ENCODE results near the gene C5.

- TF ChIP-seq CTCF (IDR thresholded peaks at IDR 0.05; ENCODE audit: insufficient read depth, low read length), result no peak
- TF ChIP-seq POLR2AphosphoS5 (IDR thresholded peaks at IDR 0.05; ENCODE audit: low read depth), result no peak
- TF ChIP-seq, protein P1, sequence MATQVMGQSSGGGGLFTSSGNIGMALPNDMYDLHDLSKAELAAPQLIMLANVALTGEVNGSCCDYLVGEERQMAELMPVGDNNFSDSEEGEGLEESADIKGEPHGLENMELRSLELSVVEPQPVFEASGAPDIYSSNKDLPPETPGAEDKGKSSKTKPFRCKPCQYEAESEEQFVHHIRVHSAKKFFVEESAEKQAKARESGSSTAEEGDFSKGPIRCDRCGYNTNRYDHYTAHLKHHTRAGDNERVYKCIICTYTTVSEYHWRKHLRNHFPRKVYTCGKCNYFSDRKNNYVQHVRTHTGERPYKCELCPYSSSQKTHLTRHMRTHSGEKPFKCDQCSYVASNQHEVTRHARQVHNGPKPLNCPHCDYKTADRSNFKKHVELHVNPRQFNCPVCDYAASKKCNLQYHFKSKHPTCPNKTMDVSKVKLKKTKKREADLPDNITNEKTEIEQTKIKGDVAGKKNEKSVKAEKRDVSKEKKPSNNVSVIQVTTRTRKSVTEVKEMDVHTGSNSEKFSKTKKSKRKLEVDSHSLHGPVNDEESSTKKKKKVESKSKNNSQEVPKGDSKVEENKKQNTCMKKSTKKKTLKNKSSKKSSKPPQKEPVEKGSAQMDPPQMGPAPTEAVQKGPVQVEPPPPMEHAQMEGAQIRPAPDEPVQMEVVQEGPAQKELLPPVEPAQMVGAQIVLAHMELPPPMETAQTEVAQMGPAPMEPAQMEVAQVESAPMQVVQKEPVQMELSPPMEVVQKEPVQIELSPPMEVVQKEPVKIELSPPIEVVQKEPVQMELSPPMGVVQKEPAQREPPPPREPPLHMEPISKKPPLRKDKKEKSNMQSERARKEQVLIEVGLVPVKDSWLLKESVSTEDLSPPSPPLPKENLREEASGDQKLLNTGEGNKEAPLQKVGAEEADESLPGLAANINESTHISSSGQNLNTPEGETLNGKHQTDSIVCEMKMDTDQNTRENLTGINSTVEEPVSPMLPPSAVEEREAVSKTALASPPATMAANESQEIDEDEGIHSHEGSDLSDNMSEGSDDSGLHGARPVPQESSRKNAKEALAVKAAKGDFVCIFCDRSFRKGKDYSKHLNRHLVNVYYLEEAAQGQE (IDR thresholded peaks at IDR 0.05; ENCODE audit: insufficient replicate concordance, low read depth), result no peak
- TF ChIP-seq GABPA (IDR thresholded peaks at IDR 0.05; ENCODE audit: low read depth), result no peak
Observed at GRCh38 chr9:120919843-120920805, 130.0 kb downstream of the C5 start.
